ENCODE measurements around the gene TMEM8B.
"Not testable (repeated sequence)": the region's sequence is repeated elsewhere in the genome, so short reads cannot be mapped to it uniquely, and the experiment has no call there.

The TMEM8B gene

GRCh38 chr9:35909274-35909673 is 80.2 kb downstream of the TMEM8B start, which contains the start of gene SPAAR:
Gene SPAAR, plus strand, starts transcription at chr9:35909490. Its CDS starts 974 bp downstream, at chr9:35910464.
- Histone ChIP-seq H3K4me1 (ENCODE audit: control insufficient read depth, insufficient read depth, low read length) (peaks cover 42% of the 10 kb centered on the region), H3K27ac (ENCODE audit: low read depth, low read length) (peak within 1 kb of the TSS; percentile 92), H3K9ac (ENCODE audit: low read length) (no peak within 1 kb of the TSS), H3K36me3 (ENCODE audit: control insufficient read depth, insufficient read depth, low read length) (no peaks in the 10 kb centered on the region), H3K27me3 (ENCODE audit: control insufficient read depth, insufficient read depth, low read length) (no peaks in the 10 kb centered on the region), H3K4me3 (ENCODE audit: low read length) (peak within 1 kb of the TSS; percentile 4)

DNA sequence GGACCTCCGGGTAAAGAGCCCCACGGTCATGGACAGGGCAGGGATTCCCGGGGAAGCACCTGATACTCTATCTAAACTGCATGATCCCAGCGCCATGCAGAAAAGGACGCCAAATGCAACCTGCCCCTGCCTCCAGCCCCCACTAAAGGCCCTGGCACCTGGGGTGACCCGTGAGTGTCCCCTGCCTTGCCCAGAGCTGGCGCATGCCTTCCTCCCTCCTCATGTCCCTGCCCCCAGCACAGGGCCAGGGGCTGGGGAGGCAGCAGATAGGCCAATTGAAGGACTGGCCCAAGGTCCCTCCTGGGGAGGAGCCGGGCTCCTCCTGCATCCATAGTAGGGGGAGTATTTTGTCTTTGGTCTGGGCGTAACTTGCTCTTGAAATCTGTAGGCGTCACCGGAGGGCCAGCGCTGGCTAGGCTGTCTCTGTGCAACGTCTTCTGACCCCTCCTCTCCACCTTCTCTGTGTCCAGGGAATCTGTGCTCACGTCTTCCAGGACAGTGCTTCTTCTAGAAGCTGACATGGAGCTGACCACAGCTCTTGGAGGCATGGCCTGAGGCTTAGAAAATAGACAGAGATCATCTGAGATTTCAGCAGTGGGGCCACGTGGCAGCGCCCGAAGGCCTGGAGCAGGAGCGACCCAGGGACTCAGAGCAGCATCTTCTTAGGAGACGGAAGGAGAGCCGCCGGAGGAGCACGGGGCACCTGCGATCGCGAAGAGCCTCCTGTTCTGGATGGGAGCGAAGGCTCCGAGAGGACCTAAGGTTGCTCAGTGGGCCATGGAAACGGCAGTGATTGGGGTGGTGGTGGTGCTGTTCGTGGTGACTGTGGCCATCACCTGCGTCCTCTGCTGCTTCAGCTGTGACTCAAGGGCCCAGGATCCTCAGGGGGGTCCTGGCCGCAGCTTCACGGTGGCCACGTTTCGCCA is 80.9 kb downstream of the TMEM8B start:
- no peaks in the 10 kb centered on the region for H3K36me3 ChIP-seq (ENCODE audit: control insufficient read depth, insufficient read depth, low read length)
- peak overlapping the region; percentile 92 for H3K27ac ChIP-seq (ENCODE audit: low read depth, low read length)
- H3K9ac ChIP-seq (ENCODE audit: low read length) = no peak overlapping the region
- H3K27me3 ChIP-seq (ENCODE audit: control insufficient read depth, insufficient read depth, low read length) = no peaks in the 10 kb centered on the region
- peaks cover 42% of the 10 kb centered on the region for H3K4me1 ChIP-seq (ENCODE audit: control insufficient read depth, insufficient read depth, low read length)
- no peak overlapping the region for H3K4me3 ChIP-seq (ENCODE audit: low read length)

DNA sequence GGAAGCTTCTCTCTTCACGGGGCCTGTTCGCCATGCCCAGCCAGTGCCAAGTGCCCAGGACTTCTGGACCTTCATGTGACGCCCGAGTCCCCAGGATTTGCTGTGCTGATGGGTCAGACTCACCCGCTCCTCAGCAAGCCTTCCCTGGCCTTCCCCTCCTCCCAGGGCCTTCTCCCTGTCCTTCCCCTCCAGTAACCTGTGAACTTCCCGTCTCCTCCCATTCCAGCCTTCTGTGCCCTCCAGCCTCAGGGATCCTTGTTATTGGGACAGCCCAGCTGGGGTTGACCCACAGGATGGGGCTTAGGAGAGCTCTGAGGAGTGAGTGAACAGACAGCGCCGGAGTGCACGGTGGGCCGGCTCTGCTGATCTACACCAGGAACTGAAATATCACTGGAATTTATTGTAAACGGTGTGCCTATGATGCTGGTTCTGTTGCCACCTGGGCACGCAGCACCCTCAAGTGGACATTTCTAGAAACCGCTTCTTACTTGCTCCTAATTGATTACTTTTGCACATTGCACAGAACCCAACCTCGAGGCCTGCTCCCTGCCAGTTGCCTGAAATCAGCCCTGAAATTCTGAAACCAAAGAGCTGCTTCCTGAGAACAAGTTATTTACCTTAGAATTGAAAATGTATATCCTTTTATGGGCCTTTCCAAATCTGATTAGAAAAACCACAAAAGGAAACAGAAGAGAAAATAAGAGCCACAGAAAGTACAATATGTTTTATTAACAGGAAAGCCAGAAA is 81.8 kb downstream of the TMEM8B start:
- Histone ChIP-seq H3K9ac (ENCODE audit: low read length) (no peak overlapping the region), H3K27ac (ENCODE audit: low read depth, low read length) (no peak overlapping the region), H3K27me3 (ENCODE audit: control insufficient read depth, insufficient read depth, low read length) (no peaks in the 10 kb centered on the region), H3K36me3 (ENCODE audit: control insufficient read depth, insufficient read depth, low read length) (no peaks in the 10 kb centered on the region), H3K4me3 (ENCODE audit: low read length) (no peak overlapping the region), H3K4me1 (ENCODE audit: control insufficient read depth, insufficient read depth, low read length) (peaks cover 34% of the 10 kb centered on the region)

GRCh38 chr9:35911690-35912089 is 82.7 kb downstream of the TMEM8B start:
- Histone ChIP-seq H3K9ac (ENCODE audit: low read length) (no peak overlapping the region), H3K4me1 (ENCODE audit: control insufficient read depth, insufficient read depth, low read length) (peaks cover 26% of the 10 kb centered on the region), H3K36me3 (ENCODE audit: control insufficient read depth, insufficient read depth, low read length) (no peaks in the 10 kb centered on the region), H3K27ac (ENCODE audit: low read depth, low read length) (no peak overlapping the region), H3K4me3 (ENCODE audit: low read length) (no peak overlapping the region), H3K27me3 (ENCODE audit: control insufficient read depth, insufficient read depth, low read length) (no peaks in the 10 kb centered on the region)

GRCh38 chr9:35912791-35913400 is 83.9 kb downstream of the TMEM8B start:
- Histone ChIP-seq H3K4me3 (ENCODE audit: low read length) (no peak overlapping the region), H3K27ac (ENCODE audit: low read depth, low read length) (no peak overlapping the region), H3K9ac (ENCODE audit: low read length) (no peak overlapping the region), H3K27me3 (ENCODE audit: control insufficient read depth, insufficient read depth, low read length) (no peaks in the 10 kb centered on the region), H3K36me3 (ENCODE audit: control insufficient read depth, insufficient read depth, low read length) (no peaks in the 10 kb centered on the region), H3K4me1 (ENCODE audit: control insufficient read depth, insufficient read depth, low read length) (peaks cover 14% of the 10 kb centered on the region)

DNA sequence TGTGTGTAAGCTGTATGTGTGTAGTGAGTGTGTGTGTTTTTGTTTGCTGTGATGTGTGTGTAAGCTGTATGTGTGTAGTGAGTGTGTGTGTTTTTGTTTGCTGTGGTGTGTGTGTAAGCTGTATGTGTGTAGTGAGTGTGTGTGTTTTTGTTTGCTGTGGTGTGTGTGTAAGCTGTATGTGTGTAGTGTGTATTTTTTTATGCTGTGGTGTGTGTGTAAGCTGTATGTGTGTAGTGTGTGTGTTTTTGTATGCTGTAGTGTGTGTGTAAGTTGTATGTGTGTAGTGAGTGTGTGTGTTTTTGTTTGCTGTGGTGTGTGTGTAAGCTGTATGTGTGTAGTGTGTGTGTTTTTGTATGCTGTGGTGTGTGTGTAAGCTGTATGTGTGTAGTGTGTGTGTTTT is 84.4 kb downstream of the TMEM8B start:
- H3K4me1 ChIP-seq (ENCODE audit: control insufficient read depth, insufficient read depth, low read length); H3K27ac ChIP-seq (ENCODE audit: low read depth, low read length); H3K27me3 ChIP-seq (ENCODE audit: control insufficient read depth, insufficient read depth, low read length); H3K9ac ChIP-seq (ENCODE audit: low read length); H3K36me3 ChIP-seq (ENCODE audit: control insufficient read depth, insufficient read depth, low read length); H3K4me3 ChIP-seq (ENCODE audit: low read length): not testable (repeated sequence)

GRCh38 chr9:35914301-35914807 is 85.3 kb downstream of the TMEM8B start:
- H3K9ac ChIP-seq (ENCODE audit: low read length) = no peak overlapping the region
- H3K27ac ChIP-seq (ENCODE audit: low read depth, low read length) = no peak overlapping the region
- H3K36me3 ChIP-seq (ENCODE audit: control insufficient read depth, insufficient read depth, low read length) = no peaks in the 10 kb centered on the region
- H3K4me1 ChIP-seq (ENCODE audit: control insufficient read depth, insufficient read depth, low read length) = no peaks in the 10 kb centered on the region
- H3K4me3 ChIP-seq (ENCODE audit: low read length) = no peak overlapping the region
- no peaks in the 10 kb centered on the region for H3K27me3 ChIP-seq (ENCODE audit: control insufficient read depth, insufficient read depth, low read length)
